Measurements from ENCODE around the gene FAM174C. TPM values are rescaled to one million over a fixed set of nuclear protein-coding genes. Genes with fewer than 3 reads are reported as not detected.

The FAM174C gene
- polyA plus RNA-seq, 1 of the 3 experiments (the other 2 are of a cell fraction): 78.0 TPM

DNA sequence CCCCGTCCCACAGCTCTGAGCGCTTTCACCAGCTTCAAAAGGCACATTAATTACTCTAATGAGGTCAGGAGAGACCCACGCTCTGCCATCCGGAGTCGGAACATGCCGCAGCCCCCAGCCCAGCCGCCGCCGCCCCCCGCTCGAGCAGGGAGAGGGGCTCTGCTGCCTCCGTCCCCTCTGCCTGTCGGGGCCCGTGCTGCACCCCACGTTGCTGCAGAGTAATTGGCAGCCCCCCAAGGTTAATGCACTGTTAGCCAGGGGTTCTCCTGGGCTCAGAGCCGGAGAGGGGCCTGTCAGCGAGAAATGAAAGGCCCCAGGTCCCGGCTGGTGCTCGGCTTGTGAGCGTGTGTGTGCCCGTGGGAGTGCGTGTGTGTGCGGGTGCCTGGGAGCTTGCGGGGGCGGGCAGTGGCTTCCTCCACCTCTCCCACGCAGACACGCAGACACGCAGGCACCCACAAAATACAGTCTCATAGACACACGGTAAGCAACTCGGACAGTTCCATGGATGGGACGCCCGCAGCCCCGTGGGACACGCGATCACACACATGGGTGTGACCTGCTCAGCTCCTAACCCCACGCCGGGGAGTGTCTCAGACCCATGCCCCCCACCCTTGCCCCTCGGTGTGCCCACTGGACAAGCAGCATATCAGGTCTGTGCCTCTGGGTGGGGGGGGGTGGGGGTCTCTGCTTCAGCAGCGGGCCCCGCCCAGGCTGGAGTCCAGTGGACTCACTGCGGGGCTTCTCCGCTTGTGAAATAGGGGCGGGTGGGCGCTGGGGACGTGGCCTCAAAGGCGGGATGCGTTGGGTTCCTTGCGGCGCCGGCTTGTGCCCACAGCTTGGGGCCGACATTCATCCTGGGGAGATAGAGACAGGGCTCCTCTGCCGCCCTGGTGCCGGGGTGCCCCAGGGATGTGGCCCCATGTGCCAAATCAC is 5.6 kb downstream of the FAM174C start:
- Histone ChIP-seq H3K36me3 (replicated peaks in 1 of 2; ENCODE audit: control insufficient read depth in 1 of 2, insufficient read depth in 2 of 2, low read length in 1 of 2) (peaks cover 6 to 17% of the 10 kb centered on the region in 2 experiments), H3K9me3 (no peaks in the 10 kb centered on the region), H3K4me1 (ENCODE audit: control insufficient read depth in 1 of 2, insufficient read depth in 2 of 2, low read depth in 1 of 2, low read length in 1 of 2) (peaks cover 4 to 9% of the 10 kb centered on the region in 2 experiments; a peak in 1 of 4 replicates), H3K4me3 (ENCODE audit: low read depth in 2 of 2, low read length in 1 of 2) (no peak overlapping the region), H3F3A (replicated peaks; ENCODE audit: insufficient read depth) (peaks cover 27% of the 10 kb centered on the region), H3K4me2 (no peak overlapping the region), H3K27ac (ENCODE audit: low read depth in 2 of 2, low read length in 1 of 2) (no peak overlapping the region), H2AFZ (ENCODE audit: low read depth) (no peak overlapping the region), H4K20me1 (ENCODE audit: insufficient read depth) (peaks cover 5% of the 10 kb centered on the region), H3K79me2 (ENCODE audit: insufficient read depth) (peaks cover 17% of the 10 kb centered on the region), H3K27me3 (ENCODE audit: insufficient read depth) (no peaks in the 10 kb centered on the region), H3K9me2 (no peaks in the 10 kb centered on the region), H3K9ac (no peak overlapping the region)
- POLR2A ChIA-PET: interaction anchor here (0.7 kb wide), 1 partner anchor 9 kb away, joined by 3 read pairs; no protein-coding TSS in a partner anchor
- TF ChIP-seq, protein P1, sequence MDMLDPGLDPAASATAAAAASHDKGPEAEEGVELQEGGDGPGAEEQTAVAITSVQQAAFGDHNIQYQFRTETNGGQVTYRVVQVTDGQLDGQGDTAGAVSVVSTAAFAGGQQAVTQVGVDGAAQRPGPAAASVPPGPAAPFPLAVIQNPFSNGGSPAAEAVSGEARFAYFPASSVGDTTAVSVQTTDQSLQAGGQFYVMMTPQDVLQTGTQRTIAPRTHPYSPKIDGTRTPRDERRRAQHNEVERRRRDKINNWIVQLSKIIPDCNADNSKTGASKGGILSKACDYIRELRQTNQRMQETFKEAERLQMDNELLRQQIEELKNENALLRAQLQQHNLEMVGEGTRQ (IDR thresholded peaks at IDR 0.05; ENCODE audit: borderline replicate concordance, low read depth, low read length): no peak
- TF ChIP-seq, protein P2, sequence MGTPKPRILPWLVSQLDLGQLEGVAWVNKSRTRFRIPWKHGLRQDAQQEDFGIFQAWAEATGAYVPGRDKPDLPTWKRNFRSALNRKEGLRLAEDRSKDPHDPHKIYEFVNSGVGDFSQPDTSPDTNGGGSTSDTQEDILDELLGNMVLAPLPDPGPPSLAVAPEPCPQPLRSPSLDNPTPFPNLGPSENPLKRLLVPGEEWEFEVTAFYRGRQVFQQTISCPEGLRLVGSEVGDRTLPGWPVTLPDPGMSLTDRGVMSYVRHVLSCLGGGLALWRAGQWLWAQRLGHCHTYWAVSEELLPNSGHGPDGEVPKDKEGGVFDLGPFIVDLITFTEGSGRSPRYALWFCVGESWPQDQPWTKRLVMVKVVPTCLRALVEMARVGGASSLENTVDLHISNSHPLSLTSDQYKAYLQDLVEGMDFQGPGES (IDR thresholded peaks at IDR 0.05; ENCODE audit: low read depth, low read length): no peak
- no peak for TF ChIP-seq TEAD4 (IDR thresholded peaks at IDR 0.05; ENCODE audit: borderline replicate concordance, insufficient read depth)
- TF ChIP-seq POLR2AphosphoS5 (IDR thresholded peaks at IDR 0.05; ENCODE audit: low read depth, low read length): no peak
- TF ChIP-seq, protein P3, sequence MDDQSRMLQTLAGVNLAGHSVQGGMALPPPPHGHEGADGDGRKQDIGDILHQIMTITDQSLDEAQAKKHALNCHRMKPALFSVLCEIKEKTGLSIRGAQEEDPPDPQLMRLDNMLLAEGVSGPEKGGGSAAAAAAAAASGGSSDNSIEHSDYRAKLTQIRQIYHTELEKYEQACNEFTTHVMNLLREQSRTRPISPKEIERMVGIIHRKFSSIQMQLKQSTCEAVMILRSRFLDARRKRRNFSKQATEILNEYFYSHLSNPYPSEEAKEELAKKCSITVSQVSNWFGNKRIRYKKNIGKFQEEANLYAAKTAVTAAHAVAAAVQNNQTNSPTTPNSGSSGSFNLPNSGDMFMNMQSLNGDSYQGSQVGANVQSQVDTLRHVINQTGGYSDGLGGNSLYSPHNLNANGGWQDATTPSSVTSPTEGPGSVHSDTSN (IDR thresholded peaks at IDR 0.05): no peak
- no peak for TF ChIP-seq GABPA (IDR thresholded peaks at IDR 0.05; ENCODE audit: low read depth)
- no peak for TF ChIP-seq TAF1 (IDR thresholded peaks at IDR 0.05; ENCODE audit: borderline replicate concordance, low read depth, low read length)
- no peak for DNase-seq
- 98% methylated on average over 27 of the region's 53 CpGs for WGBS (ENCODE audit: low lambda C conversion rate)
- CTCF ChIA-PET: interaction anchor here (1.0 to 3.5 kb wide), 12 partner anchors 13 to 210 kb away, joined by 3 to 26 read pairs (median 8); partner anchors contain the start of genes CIRBP and REEP6

DNA sequence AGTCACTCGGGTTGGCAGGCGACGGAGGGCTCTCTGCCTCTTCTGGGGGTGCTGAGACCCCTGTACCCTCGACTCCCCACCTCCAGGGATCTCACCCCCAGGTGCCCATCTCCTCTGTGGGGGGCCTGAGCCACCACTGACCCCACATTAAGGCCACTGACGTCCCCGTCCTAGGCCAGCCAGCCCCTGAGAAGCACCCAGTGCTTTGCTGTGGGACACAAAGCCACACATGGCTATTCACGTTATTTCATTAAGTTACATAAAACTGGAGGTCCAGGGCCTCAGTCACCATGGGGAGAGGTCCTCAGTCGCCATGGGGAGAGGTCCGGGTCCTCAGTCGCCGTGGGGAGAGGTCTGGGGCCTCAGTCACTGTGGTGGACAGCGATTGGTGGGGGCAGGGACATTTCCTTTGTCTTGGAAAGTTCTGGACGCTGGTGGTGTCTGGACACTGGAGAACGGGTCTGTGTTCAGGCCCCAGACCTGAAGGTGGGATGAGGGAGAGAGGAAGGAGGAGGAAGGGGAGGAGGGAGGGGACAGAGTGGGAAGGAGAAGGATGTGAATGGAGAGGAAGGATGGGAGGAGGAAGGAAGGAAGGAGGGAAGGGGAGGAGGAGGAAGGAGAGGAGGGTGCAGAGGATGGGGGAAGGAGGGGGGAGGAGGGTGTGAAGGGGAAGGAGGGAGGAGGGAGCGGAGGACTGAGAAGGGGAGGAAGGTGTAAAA is 6.4 kb downstream of the FAM174C start:
- H3K27ac ChIP-seq (ENCODE audit: low read depth in 2 of 2, low read length in 1 of 2): no peak overlapping the region
- no peak for DNase-seq
- no peak overlapping the region for H3K4me2 ChIP-seq
- peaks cover under 1 to 2% of the 10 kb centered on the region in 2 experiments; a peak in 1 of 4 replicates for H3K4me1 ChIP-seq (ENCODE audit: control insufficient read depth in 1 of 2, insufficient read depth in 2 of 2, low read depth in 1 of 2, low read length in 1 of 2)
- POLR2A ChIA-PET: interaction anchor here (0.7 kb wide), 1 partner anchor 10 kb away, joined by 3 read pairs; no protein-coding TSS in a partner anchor
- H2AFZ ChIP-seq (ENCODE audit: low read depth): no peak overlapping the region
- 80% methylated on average over 15 of the region's 15 CpGs for WGBS (ENCODE audit: low lambda C conversion rate)
- peaks cover 9% of the 10 kb centered on the region; the same call in 1 of the 2 replicates for H3K79me2 ChIP-seq (ENCODE audit: insufficient read depth)
- H3K4me3 ChIP-seq (ENCODE audit: low read depth in 2 of 2, low read length in 1 of 2): no peak overlapping the region
- CTCF ChIA-PET: interaction anchor here (3.5 kb wide), 1 partner anchor 14 kb away, joined by 26 read pairs; the partner anchor contains the start of gene CIRBP
- H3K9ac ChIP-seq: no peak overlapping the region
- H3K9me3 ChIP-seq: no peaks in the 10 kb centered on the region
- peaks cover 5% of the 10 kb centered on the region for H4K20me1 ChIP-seq (ENCODE audit: insufficient read depth)
- H3K36me3 ChIP-seq (replicated peaks in 1 of 2; ENCODE audit: control insufficient read depth in 1 of 2, insufficient read depth in 2 of 2, low read length in 1 of 2): peaks cover 6 to 17% of the 10 kb centered on the region in 2 experiments
- TF ChIP-seq RXRA (IDR thresholded peaks at IDR 0.05; ENCODE audit: borderline replicate concordance, low read depth) (no peak), EP300 (IDR thresholded peaks at IDR 0.05; ENCODE audit: borderline replicate concordance in 1 of 2, low read depth in 1 of 2, low read length in 1 of 2) (no peak), CHD2 (IDR thresholded peaks at IDR 0.05; ENCODE audit: low read length, partially characterized antibody) (no peak), TAF1 (IDR thresholded peaks at IDR 0.05; ENCODE audit: borderline replicate concordance, low read depth, low read length) (no peak), FOSL2 (IDR thresholded peaks at IDR 0.05; ENCODE audit: borderline replicate concordance, low read depth) (no peak), NFIC (IDR thresholded peaks at IDR 0.05; ENCODE audit: borderline replicate concordance) (no peak), MEF2A (IDR thresholded peaks at IDR 0.05; ENCODE audit: borderline replicate concordance, low read depth) (no peak)
- TF ChIP-seq, protein P2 (IDR thresholded peaks at IDR 0.05; ENCODE audit: low read depth, low read length): no peak
- TF ChIP-seq, protein P4, sequence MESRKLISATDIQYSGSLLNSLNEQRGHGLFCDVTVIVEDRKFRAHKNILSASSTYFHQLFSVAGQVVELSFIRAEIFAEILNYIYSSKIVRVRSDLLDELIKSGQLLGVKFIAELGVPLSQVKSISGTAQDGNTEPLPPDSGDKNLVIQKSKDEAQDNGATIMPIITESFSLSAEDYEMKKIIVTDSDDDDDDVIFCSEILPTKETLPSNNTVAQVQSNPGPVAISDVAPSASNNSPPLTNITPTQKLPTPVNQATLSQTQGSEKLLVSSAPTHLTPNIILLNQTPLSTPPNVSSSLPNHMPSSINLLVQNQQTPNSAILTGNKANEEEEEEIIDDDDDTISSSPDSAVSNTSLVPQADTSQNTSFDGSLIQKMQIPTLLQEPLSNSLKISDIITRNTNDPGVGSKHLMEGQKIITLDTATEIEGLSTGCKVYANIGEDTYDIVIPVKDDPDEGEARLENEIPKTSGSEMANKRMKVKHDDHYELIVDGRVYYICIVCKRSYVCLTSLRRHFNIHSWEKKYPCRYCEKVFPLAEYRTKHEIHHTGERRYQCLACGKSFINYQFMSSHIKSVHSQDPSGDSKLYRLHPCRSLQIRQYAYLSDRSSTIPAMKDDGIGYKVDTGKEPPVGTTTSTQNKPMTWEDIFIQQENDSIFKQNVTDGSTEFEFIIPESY (IDR thresholded peaks at IDR 0.05; ENCODE audit: borderline replicate concordance, low read depth): no peak
- H3K9me2 ChIP-seq: no peaks in the 10 kb centered on the region
- H3F3A ChIP-seq (replicated peaks; ENCODE audit: insufficient read depth): peaks cover 27% of the 10 kb centered on the region
- H3K27me3 ChIP-seq (ENCODE audit: insufficient read depth): no peaks in the 10 kb centered on the region

Data from SK-N-SH (cell line).